K562 (cell line): Measurements from ENCODE around the gene ZNF668. TPM values are rescaled to one million over a fixed set of nuclear protein-coding genes. Genes with fewer than 3 reads are reported as not detected.

Source experiments
- ARID2 ChIP-seq: fragments of 450-650 bp; IDR thresholded peaks from 2 replicates; pipeline ENCODE4 v1.6.1; 2017; ENCODE audit warnings: antibody characterized with exemption, mild to moderate bottlenecking
- BCOR ChIP-seq: fragments of 450-650 bp; IDR thresholded peaks from 2 replicates; pipeline ENCODE4 v1.6.1; 2016
- CREM ChIP-seq: IDR thresholded peaks from 2 replicates; pipeline ENCODE4 v1.6.1; 2014; ENCODE audit warnings: antibody characterized with exemption, low read depth
- ERF ChIP-seq: fragments of 450-650 bp; formaldehyde crosslinking; IDR thresholded peaks from 2 replicates; pipeline ENCODE4 v1.4.0; 2020; ENCODE audit warnings: mild to moderate bottlenecking, mixed read lengths
- ETV5 ChIP-seq: sonication (generic); formaldehyde crosslinking; IDR thresholded peaks from 2 replicates; pipeline ENCODE4 v1.4.0; 2020; ENCODE audit warnings: low read depth, mild to moderate bottlenecking, missing genetic modification reagents
- HDAC1 ChIP-seq, 2 experiments: fragments of 450-650 bp; IDR thresholded peaks; 2 replicates each; pipeline ENCODE4 v1.6.1; 2016 to 2017; ENCODE audit warnings: inconsistent platforms in 1 of 2, mild to moderate bottlenecking in 1 of 2, moderate library complexity in 1 of 2
- KAT8 ChIP-seq: fragments of 450-650 bp; IDR thresholded peaks from 2 replicates; pipeline ENCODE4 v1.6.1; 2016; ENCODE audit warnings: low read depth, mild to moderate bottlenecking
- MBD2 ChIP-seq: sonication (generic); IDR thresholded peaks from 2 replicates; pipeline ENCODE4 v1.6.1; 2016; ENCODE audit warnings: low read depth, borderline replicate concordance
- MEIS2 ChIP-seq: fragments of 450-650 bp; IDR thresholded peaks from 2 replicates; pipeline ENCODE4 v1.6.1; 2014; ENCODE audit warnings: mild to moderate bottlenecking; ENCODE audit not compliant: partially characterized antibody
- PCBP1 ChIP-seq: fragments of 200-400 bp; formaldehyde crosslinking; IDR thresholded peaks from 2 replicates; pipeline ENCODE4 v1.6.1; 2018; ENCODE audit warnings: mild to moderate bottlenecking, low read depth, low read length; ENCODE audit not compliant: poor library complexity, severe bottlenecking
- PML ChIP-seq: IDR thresholded peaks from 2 replicates; pipeline ENCODE4 v1.6.1; 2012; ENCODE audit warnings: low read length, inconsistent platforms
- PYGO2 ChIP-seq: fragments of 450-650 bp; IDR thresholded peaks from 2 replicates; pipeline ENCODE4 v1.6.1; 2016; ENCODE audit warnings: mild to moderate bottlenecking, missing genetic modification characterization, moderate library complexity, missing compliant biosample characterization
- RBBP5 ChIP-seq: fragments of 200-600 bp; sonication (generic); IDR thresholded peaks from 2 replicates; pipeline ENCODE4 v1.6.1; 2012; ENCODE audit warnings: borderline replicate concordance, mild to moderate bottlenecking, low read length, control low read depth, inconsistent platforms; ENCODE audit not compliant: insufficient read depth, poor library complexity, severe bottlenecking
- SAP30 ChIP-seq: fragments of 200-600 bp; sonication (generic); IDR thresholded peaks from 2 replicates; pipeline ENCODE4 v1.6.1; 2012; ENCODE audit warnings: borderline replicate concordance, low read depth, mild to moderate bottlenecking, moderate library complexity, low read length, control low read depth, inconsistent platforms; ENCODE audit not compliant: insufficient read depth, poor library complexity, severe bottlenecking
- SIN3A ChIP-seq, 2 experiments: fragments of 150-350 bp in 1 of 2; IDR thresholded peaks; 2 replicates each; pipeline ENCODE4 v1.6.1; 2011 to 2016; ENCODE audit warnings: borderline replicate concordance in 2 of 2, low read depth in 2 of 2, low read length in 2 of 2, mild to moderate bottlenecking in 2 of 2, moderate library complexity in 2 of 2; ENCODE audit not compliant: control insufficient read depth in 1 of 2
- ZBED1 ChIP-seq: IDR thresholded peaks from 2 replicates; pipeline ENCODE4 v1.6.1; 2014
- ZBTB7A ChIP-seq: IDR thresholded peaks from 2 replicates; pipeline ENCODE4 v1.6.1; 2011; ENCODE audit warnings: low read depth, mild to moderate bottlenecking, low read length, moderate library complexity, borderline replicate concordance; ENCODE audit not compliant: control insufficient read depth
- ZKSCAN8 ChIP-seq: fragments of 200-800 bp; sonication (Bioruptor generic); IDR thresholded peaks from 2 replicates; pipeline ENCODE4 v1.6.1; 2016; ENCODE audit warnings: missing genetic modification characterization, missing compliant biosample characterization
- ZNF184 ChIP-seq: sonication (generic); formaldehyde crosslinking; IDR thresholded peaks from 2 replicates; pipeline ENCODE4 v1.5.0; 2020; ENCODE audit warnings: missing genetic modification reagents
- polyA plus RNA-seq, 8 experiments: library from polyadenylated mRNA; depleted of rRNA in 4 of 8; stranded (reverse) in 5 of 8; unstranded in 3 of 8; fragments of >200 nt; fragmentation: Nextera tagmentation in 2 of 8; fragmentation: Illumina TruSeq in 1 of 8; extraction: Ambion mirVana in 2 of 8; extraction: Trizol in 1 of 8; gene quantifications; 2 replicates each; pipeline versions ENCODE4 v1.2.1 to v1.2.3, GENCODE V29; 2011 to 2014; ENCODE audit warnings: inconsistent platforms in 1 of 8, missing spikeins in 1 of 8
- total RNA-seq, 7 experiments: library from RNA; depleted of rRNA in 6 of 7; stranded (reverse); fragments of >200 nt in 6 of 7; fragmentation: Illumina TruSeq in 2 of 7; extraction: Trizol in 2 of 7; gene quantifications; 2 replicates each; pipeline versions ENCODE4 v1.2.1 to v1.2.3, GENCODE V29; 2011 to 2021; ENCODE audit warnings: low replicate concordance in 1 of 7
- TF ChIP-seq, protein P1 (sequence below): fragments of 250-450 bp; sonication (Bioruptor Pico); IDR thresholded peaks from 2 replicates; pipeline ENCODE4 v1.5.1; 2021; ENCODE audit warnings: mild to moderate bottlenecking
- TF ChIP-seq, protein P2 (sequence below): sonication (generic); formaldehyde crosslinking; IDR thresholded peaks from 2 replicates; pipeline ENCODE4 v1.8.0; 2023; ENCODE audit warnings: mild to moderate bottlenecking, missing genetic modification reagents
- TF ChIP-seq, protein P3 (sequence below), 3 experiments: fragments of 200-800 bp in 1 of 3; sonication (Bioruptor generic) in 1 of 3; sonication (generic) in 1 of 3; formaldehyde crosslinking in 1 of 3; IDR thresholded peaks; 2 replicates each; pipeline versions ENCODE4 v1.6.1 to v1.8.0; 2016 to 2022; ENCODE audit warnings: mild to moderate bottlenecking in 2 of 3, missing compliant biosample characterization in 2 of 3, missing genetic modification characterization in 2 of 3, missing genetic modification reagents in 1 of 3

Gene ZNF668
- total and polyA plus RNA-seq, 9 of the 15 experiments (the other 6 are each of a cell fraction or from before 2014, with no cell fraction given): 0.04 to 15.3 (median 3.8) TPM; not detected in 1

DNA sequence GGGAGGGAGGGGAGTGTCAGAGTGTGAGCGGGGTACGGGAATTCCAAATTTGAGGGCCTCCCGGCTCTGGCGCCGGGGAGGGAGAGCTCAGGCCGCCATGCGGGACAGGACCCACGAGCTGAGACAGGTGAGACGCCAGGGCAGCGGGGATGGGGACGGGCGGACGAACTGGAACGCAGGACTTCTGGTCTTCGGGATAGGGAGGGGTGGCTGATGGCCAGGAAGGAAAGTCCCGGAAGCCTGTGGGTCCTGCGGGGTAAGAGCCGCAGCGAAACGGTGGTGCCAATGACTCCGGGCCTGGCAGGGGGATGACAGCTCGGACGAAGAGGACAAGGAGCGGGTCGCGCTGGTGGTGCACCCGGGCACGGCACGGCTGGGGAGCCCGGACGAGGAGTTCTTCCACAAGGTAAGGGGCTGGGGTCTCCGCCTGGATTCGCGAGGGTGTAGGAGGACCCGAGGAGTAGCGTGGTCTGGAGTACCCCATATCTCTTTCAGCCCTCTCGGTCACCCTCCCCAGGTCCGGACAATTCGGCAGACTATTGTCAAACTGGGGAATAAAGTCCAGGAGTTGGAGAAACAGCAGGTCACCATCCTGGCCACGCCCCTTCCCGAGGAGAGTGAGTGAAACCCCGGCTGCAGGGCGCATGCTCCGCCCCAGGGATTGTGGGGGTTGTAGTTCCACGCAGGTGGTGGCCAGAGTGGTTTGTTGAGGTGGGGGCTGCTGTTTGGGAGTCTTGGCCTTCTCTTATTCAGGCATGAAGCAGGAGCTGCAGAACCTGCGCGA, 40.1 kb downstream of the ZNF668 start (continued):
- TF ChIP-seq SIN3A (IDR thresholded peaks at IDR 0.05; ENCODE audit: borderline replicate concordance in 2 of 2, control insufficient read depth in 1 of 2, low read depth in 2 of 2, low read length in 2 of 2): peak in 1 of 2 experiments; percentile 71; a peak in 1 of 4 replicates
- TF ChIP-seq, protein P1, sequence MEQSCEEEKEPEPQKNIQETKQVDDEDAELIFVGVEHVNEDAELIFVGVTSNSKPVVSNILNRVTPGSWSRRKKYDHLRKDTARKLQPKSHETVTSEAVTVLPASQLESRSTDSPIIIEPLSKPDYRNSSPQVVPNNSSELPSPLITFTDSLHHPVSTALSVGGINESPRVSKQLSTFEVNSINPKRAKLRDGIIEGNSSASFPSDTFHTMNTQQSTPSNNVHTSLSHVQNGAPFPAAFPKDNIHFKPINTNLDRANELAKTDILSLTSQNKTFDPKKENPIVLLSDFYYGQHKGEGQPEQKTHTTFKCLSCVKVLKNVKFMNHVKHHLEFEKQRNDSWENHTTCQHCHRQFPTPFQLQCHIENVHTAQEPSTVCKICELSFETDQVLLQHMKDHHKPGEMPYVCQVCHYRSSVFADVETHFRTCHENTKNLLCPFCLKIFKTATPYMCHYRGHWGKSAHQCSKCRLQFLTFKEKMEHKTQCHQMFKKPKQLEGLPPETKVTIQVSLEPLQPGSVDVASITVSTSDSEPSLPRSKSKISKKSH (CRISPR knock-in tag): no peak
- TF ChIP-seq KAT8: no peak
- TF ChIP-seq MEIS2: peak; percentile 55
- TF ChIP-seq RBBP5: no peak
- TF ChIP-seq CREM: peak; percentile 10; the same call in 1 of the 2 replicates
- no peak for TF ChIP-seq PYGO2 (tag)
- TF ChIP-seq, protein P2, sequence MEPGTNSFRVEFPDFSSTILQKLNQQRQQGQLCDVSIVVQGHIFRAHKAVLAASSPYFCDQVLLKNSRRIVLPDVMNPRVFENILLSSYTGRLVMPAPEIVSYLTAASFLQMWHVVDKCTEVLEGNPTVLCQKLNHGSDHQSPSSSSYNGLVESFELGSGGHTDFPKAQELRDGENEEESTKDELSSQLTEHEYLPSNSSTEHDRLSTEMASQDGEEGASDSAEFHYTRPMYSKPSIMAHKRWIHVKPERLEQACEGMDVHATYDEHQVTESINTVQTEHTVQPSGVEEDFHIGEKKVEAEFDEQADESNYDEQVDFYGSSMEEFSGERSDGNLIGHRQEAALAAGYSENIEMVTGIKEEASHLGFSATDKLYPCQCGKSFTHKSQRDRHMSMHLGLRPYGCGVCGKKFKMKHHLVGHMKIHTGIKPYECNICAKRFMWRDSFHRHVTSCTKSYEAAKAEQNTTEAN: 0 out of 2 replicates have a peak, but pooled peaks have one; percentile 31
- peak; percentile 30; the same call in 1 of the 2 replicates for TF ChIP-seq ZBTB7A
- peak; percentile 9; the same call in 1 of the 2 replicates for TF ChIP-seq ETV5 (CRISPR knock-in tag)
- TF ChIP-seq ERF: no peak
- peak in 1 of 2 experiments; percentile 73; a peak in 2 of 4 replicates for TF ChIP-seq HDAC1 (IDR thresholded peaks at IDR 0.05)
- TF ChIP-seq BCOR: no peak
- TF ChIP-seq ZBED1: no peak
- TF ChIP-seq ARID2: no peak
- TF ChIP-seq ZKSCAN8 (CRISPR knock-in tag): no peak
- TF ChIP-seq SAP30: peak; percentile 95
- TF ChIP-seq ZNF184 (CRISPR knock-in tag): no peak
- TF ChIP-seq PCBP1: no peak
- TF ChIP-seq MBD2: no peak; the same call in 1 of the 2 replicates
- no peak for TF ChIP-seq PML
- TF ChIP-seq, protein P3, sequence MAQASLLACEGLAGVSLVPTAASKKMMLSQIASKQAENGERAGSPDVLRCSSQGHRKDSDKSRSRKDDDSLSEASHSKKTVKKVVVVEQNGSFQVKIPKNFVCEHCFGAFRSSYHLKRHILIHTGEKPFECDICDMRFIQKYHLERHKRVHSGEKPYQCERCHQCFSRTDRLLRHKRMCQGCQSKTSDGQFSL (CRISPR knock-in tag; IDR thresholded peaks at IDR 0.05): no peak
- TF ChIP-seq, protein P3 (tag; IDR thresholded peaks at IDR 0.05): no peak
